ENCODE data around the gene ALK.

DNA sequence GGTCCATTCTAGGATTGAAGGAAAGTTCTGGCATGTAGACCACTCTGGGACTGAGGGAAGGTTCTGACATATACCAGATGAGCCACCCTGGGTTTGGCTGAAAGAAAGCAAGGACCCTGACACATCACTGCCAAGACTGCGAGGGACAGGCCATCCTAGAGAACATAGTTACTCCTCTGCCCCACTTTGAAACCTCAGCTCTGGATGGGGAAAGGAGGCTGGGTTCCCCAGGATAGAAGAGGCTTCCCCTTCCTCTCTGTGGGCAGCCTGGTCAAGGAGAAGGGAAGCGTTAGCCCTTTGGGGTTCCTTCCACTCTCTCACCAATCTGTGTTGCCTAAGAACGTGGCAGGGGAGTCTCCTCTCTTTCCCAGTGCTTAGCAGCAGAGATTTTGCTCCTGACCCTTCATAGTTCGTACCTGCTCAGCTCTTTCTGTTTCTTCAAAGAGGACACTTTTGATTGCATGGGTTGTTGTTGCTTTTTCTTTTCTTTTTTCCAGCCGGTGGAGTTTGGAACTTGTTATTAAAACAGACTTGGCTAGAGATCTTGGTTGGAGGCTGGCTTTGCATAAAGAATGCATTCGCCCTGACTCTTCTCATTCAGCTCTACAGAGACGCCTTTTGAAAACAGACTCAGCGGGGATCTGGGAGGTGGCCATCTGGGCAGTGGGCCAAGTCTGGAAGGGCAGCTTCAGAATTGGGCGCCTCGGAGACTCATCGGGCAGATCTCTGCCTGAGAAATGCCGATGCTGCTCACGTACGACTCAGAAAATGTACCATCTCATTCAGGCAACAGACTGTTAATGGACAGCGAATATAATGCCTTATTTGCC, 640.1 kb downstream of the ALK start:
- TF ChIP-seq, protein P1, sequence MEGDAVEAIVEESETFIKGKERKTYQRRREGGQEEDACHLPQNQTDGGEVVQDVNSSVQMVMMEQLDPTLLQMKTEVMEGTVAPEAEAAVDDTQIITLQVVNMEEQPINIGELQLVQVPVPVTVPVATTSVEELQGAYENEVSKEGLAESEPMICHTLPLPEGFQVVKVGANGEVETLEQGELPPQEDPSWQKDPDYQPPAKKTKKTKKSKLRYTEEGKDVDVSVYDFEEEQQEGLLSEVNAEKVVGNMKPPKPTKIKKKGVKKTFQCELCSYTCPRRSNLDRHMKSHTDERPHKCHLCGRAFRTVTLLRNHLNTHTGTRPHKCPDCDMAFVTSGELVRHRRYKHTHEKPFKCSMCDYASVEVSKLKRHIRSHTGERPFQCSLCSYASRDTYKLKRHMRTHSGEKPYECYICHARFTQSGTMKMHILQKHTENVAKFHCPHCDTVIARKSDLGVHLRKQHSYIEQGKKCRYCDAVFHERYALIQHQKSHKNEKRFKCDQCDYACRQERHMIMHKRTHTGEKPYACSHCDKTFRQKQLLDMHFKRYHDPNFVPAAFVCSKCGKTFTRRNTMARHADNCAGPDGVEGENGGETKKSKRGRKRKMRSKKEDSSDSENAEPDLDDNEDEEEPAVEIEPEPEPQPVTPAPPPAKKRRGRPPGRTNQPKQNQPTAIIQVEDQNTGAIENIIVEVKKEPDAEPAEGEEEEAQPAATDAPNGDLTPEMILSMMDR (IDR thresholded peaks at IDR 0.05): no peak
- TF ChIP-seq ZFX (IDR thresholded peaks at IDR 0.05; ENCODE audit: borderline replicate concordance): no peak

All from 22Rv1 (cell line).